GM12864 (cell line): ENCODE measurements around the gene ABCG1.

Experiments used
- DNase-seq: peaks from one replicate; pipeline ENCODE4 v3.0.0-alpha.2; 2011; ENCODE audit warnings: low read depth
- H3K4me3 ChIP-seq: 2 replicates; pipeline ENCODE4 v1.5.1; 2011; ENCODE audit warnings: mild to moderate bottlenecking, low read depth, low read length, control low read depth
- CTCF ChIP-seq: IDR thresholded peaks from 2 replicates; pipeline ENCODE4 v1.5.1; 2011; ENCODE audit warnings: low read depth, mild to moderate bottlenecking, moderate library complexity, low read length, control low read depth, inconsistent platforms; ENCODE audit errors: missing control alignments

Gene ABCG1

GRCh38 chr21:42201615-42202161 is 17.3 kb upstream of the ABCG1 start:
- no peak for TF ChIP-seq CTCF
- no peak for DNase-seq
- no peak overlapping the region for H3K4me3 ChIP-seq

- no peak for TF ChIP-seq CTCF
- no peak overlapping the region for H3K4me3 ChIP-seq
- no peak for DNase-seq
These were observed 16.6 kb upstream of the ABCG1 start for GRCh38 chr21:42202321-42202720.

DNA sequence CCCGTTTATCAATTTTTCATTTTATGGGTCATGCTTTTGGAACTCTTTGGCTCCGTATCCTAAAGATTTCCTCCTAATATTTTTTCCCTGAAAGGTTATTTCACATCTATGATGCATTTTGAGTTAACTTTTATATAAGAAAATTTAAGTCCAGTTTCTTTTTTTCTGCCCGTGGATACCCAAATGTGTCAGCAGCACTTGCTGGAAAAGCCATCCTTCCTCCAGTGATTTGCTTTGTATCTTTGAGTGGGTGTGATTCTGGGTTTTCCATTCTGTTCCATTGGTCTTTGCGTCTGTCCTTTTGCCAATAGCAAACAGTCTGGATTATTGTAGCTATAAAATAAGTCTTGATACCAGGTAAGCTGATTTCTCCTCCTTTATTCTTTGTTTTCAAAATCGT is 15.6 kb upstream of the ABCG1 start:
- no peak for TF ChIP-seq CTCF
- no peak overlapping the region for H3K4me3 ChIP-seq
- no peak for DNase-seq

- TF ChIP-seq CTCF = no peak
These were observed 15.0 kb upstream of the ABCG1 start for GRCh38 chr21:42203936-42204335.

DNA sequence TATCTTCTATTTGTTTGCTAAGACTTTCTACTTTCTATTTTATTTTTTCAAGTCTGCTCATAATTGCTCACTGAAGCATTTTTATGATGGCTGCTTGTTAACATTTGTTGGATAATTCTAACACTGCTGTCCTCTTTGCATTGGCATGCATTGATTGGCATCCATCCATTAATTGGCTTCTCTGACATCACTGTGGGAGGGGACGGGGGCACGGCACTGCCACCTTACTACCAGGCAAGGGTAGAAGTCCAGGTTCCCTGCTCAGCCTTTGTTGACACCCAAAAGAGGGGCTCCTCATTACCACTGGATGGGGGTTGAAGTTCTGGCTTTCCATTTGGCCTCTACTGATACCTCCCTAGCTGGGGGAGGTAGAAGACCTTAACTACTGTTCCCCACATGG is 11.5 kb upstream of the ABCG1 start:
- TF ChIP-seq CTCF = no peak
- no peak overlapping the region for H3K4me3 ChIP-seq
- no peak for DNase-seq

More at GRCh38 chr21:42203936-42204335, 15.0 kb upstream of the ABCG1 start:
- no peak for DNase-seq
- no peak overlapping the region for H3K4me3 ChIP-seq

DNA sequence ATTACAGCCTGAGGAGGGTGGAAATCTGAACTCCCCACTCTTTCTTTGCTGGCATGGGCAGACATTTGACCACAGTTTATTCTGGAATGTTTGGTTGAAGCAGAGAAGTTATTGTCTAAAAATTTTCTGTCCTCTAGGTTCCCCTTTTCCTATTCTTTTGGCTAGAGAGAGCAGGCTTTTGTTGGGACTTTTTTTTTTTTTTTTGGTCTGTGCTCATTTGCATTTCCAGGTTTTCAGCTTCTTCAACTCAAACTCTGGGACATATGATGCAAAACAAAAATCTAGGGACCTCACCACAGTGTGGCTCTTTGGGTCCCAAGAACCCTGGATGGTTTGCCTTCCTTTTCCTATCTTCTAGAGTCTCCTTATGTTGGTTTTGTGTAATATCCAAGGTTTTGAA is 10.9 kb upstream of the ABCG1 start:
- H3K4me3 ChIP-seq = no peak overlapping the region
- no peak for TF ChIP-seq CTCF
- no peak for DNase-seq

DNA sequence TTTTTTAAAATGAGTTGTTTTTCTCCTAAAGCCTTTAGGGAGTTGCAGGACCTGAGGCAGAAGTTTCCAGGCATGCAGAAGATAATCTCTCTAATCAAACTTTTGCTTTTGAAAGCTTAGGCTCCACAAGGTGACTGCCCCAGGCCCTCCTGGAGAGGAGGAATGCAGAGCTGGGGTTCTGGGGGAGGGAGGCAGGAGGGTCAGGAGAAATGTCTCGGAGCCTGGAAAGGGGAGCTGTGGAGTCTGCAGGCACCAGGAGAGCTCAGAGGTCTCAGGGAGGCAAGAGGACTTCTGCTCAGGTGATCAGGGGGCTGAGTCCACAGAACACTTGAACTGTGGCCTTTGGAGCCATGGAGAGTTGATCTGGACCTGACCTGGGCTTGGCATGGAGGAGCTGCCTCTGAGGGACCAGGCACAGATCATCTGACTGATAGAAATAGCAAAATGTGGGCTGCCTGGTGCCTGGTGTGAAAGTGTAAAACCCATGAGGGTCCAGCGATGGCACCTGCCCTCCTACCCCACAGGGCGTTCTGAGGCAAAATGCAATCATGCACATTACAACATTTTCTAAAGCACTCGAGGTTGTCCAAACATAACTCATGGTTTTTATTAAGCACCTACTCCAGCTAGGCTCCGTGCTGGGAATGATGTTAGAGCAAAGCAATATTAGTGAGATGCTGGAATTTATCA is 10.0 kb upstream of the ABCG1 start:
- TF ChIP-seq CTCF = no peak
- DNase-seq = no peak
- H3K4me3 ChIP-seq = no peak overlapping the region
